Epithelial cell of prostate (primary cell): Measurements from ENCODE around the gene EPC2.
"Not testable (repeated sequence)": the region's sequence is repeated elsewhere in the genome, so short reads cannot be mapped to it uniquely, and the experiment has no call there.

Experiments used
- DNase-seq: peaks from one replicate; pipeline ENCODE4 v3.0.0-alpha.2; 2011; ENCODE audit warnings: low read depth, low spot score
- H3K27ac ChIP-seq: fragments of 450-650 bp; 2 replicates; pipeline ENCODE4 v1.5.1; 2017; ENCODE audit warnings: mild to moderate bottlenecking

Gene EPC2

DNA sequence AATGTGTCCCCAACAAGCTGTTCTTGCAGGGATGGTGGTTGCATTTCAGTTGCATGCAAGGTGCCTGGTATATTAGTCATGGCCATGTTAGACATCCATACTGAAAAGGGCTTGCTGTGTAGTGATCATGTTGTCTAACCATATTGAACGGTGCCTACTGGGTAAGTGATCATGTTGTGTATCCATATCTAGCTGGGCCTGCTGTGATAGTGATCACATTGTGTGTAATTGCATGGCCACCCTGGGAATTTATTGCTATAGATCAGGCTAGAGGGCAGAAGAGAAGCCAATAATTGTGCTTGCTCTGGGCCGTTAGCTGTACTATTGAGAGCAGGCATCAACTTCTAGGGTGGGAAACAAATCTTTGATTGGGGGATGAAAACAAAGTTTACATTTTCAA is 9.8 kb upstream of the EPC2 start:
- no peak for DNase-seq
- H3K27ac ChIP-seq = no peak overlapping the region

DNA sequence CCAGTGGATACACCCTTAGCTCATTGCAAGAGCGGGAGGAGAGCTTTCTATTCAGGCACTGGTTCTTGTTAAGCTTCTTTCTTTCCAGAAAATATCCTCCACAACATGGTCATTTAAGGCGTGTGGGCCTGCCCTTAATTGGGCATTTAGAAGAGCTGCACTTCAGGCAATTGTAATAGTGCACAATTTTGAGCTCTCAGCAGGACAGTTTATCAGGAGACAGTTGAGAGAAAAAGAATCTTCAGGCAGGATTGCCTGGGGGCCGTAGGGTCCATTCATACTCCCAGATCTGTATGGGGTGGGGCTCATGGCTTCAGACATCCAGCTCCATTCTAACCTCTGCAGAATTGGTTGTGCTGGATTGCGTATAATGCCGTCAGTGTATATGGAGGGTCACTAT is 6.0 kb upstream of the EPC2 start:
- no peak overlapping the region for H3K27ac ChIP-seq
- DNase-seq = no peak

DNA sequence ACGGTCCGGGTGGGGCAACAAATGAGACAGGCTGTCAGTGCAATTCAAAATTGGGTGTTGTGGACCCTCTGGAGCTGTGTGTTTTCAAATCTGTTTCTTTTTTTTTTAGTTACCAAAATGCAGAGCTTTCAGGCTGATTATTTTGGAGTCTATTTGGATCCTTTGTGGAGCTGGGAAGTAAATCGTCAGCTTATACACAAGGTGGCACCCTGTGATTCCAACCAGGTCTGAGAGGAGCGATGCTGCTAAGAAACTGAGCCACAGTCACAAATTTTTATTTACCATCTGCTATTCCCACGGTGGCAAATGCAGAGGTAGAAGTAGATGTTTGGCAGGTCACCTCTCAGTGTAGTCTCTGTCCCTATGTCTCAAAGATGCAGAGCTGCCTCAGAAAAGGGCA is 3.8 kb upstream of the EPC2 start:
- no peak overlapping the region for H3K27ac ChIP-seq
- DNase-seq = no peak

DNA sequence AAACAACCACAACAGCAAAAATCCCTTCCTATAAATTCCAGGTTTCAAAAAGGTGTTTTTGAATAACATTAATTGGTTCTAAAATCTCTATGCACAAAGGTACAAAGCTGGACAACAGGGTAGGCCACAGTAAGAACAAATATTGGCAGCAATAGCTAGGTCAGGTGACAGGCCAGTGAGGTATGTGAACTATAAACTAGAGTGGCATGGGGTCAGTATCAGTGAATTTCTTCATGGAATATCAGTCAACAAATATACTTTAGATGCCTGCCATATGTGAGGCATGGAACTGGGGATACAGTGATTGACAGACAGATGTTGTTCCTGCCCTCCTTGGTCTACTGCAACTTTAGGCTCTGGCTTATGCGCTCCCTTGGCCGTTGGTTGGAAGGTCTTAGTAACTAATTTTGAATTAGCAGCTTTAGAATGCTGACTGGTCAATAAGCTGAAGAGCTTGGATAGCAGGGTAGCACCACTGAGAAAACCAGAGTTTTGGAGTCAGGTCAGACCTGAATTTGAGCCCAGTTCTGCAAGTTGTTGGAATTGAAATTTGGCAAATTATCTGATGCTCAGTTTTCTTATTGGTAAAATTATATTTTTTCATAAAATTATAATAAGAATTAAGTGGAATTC is 2.3 kb upstream of the EPC2 start:
- no peak for DNase-seq
- no peak overlapping the region for H3K27ac ChIP-seq

DNA sequence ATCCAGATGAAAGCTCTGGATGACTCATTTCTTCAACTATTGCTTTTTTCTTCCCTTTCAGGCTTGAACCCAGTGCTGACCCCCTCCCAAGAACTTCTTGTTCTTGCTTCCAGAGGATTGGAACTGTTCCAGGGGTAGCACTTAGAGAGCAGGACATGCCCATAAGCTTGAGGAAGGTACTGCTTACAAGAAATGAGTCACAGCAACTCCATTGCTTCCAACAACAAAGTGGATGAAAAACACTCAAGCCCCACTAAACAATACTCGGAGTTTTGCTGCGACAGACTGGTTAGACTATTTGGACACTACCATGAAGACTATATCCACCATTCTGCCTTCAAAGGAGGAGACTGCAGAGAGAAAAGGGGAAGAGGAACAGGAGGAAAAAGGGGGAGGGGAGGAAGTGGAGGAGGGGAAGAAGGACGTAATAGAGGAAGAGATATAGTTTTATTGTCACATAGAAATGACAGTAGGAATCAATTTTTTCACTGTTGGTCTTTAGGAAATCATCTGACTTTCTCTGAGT is 1.6 kb upstream of the EPC2 start:
- DNase-seq = no peak
- H3K27ac ChIP-seq = no peak overlapping the region

DNA sequence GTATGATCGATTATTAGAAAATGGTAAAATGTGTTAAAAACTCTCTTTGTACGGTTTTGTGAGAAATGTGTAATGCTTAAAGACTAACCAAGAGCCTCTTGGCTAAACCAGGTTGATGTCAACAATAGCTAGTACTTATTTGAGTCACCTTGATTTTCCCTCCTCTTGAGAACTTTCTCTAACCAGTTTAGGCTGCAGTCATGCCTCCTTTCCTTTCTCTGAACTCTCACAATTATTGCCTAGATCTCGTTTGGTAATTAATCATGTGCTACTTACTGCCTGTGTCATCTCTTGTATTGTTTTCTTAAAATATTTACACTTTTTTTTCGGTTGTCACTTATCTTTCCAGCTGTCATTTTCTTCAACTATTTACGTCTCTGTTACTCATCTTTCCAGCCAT is 1.1 kb upstream of the EPC2 start:
- no peak for DNase-seq
- H3K27ac ChIP-seq = no peak overlapping the region

DNA sequence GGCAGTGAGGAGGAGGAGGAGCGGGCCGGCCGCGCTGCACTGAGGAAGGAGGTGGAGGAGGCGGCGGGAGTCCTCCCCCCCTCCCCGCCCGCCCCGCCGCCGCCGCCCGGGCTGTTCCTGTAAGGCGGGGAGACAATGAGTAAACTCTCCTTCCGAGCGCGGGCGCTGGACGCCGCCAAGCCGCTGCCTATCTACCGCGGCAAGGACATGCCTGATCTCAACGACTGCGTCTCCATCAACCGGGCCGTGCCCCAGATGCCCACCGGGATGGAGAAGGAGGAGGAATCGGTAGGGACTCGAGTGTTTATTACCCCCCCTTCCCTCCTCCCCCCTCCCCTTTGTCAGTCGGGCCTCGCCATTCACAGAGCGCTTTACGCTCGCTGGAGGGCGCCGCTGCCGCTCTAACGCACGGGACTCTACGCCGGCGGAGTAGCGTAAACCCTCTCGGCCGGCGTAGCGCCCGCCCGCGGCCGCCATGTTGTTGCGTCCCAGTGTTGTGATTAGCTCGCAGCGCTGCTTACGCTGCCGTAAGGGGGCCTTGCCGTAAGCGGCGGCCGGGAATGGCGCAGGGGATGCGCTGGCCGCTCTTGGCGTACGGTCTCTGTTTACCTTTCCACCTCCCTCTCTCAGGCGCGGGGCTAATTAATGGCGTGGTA is 460 bp downstream of the EPC2 start:
- DNase-seq = peak; percentile 60
- peak overlapping the region; percentile 92 for H3K27ac ChIP-seq

DNA sequence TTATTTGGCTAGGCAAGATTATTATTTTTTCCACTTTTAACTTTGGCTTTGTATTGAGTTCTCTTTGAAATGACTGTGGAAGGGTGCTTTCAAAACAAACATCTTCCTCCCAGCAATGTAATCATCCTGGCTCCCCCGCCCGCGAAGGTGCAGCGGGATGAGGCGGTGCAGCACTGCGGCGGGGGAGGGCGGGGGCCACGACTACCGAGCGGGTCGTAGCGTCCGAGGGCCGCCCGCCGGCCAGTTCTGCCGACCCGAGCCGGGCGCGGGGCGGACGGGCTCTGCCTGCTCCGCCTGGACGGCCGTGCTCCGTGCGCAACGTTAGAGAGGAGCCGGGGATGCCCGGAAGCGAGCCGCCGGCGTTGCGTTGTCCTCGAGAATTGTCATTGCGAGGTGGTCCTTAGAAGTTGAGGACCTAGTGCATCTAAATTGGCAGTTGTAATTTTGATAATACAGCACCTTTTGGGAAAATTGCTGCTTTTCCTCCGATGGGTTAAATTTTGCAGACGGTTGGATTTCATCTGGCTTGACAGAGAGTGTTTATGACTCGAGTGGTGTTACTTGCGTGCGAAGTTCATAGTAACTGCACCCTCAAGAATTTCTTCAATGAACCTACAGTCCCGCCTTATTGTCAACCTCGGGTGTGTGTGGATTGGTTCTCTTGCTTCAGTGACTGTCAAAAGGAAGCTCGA is 1.1 kb downstream of the EPC2 start:
- DNase-seq = peak; percentile 77
- peak overlapping the region; percentile 92 for H3K27ac ChIP-seq

DNA sequence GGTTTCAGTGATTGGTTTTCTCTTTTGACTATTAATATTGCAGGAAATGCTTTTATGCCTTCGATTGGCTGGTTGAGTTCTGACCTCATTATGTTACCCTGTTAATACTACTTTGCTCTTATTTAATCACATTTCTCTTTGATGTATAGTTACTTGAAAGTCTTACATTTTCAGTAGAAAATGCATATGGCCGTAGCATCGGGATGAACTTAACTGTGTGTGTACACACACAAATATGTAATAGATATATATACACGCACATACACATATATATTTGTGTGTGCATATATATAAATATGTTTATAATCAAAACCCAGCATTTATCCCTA is 1.6 kb downstream of the EPC2 start:
- no peak for DNase-seq
- peak overlapping the region; percentile 92 for H3K27ac ChIP-seq

DNA sequence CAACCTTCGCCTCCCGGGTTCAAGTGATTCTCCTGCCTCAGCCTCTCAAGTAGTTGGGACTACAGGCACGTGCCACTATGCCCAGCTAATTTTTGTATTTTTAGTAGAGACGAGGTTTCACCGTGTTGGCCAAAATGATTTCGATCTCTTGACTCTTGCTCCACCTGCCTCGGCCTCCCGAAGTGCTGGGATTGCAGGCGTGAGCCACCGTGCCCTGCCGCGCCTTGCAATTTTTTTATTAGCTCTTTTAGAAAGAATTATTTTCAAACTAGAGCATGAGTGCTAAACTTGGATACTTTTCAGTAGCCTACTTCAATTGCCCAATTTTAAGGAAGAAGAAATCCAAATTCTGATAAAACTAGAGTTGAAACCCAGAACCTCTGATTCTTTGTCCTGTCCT is 3.2 kb downstream of the EPC2 start:
- not testable (repeated sequence) for DNase-seq, H3K27ac ChIP-seq

DNA sequence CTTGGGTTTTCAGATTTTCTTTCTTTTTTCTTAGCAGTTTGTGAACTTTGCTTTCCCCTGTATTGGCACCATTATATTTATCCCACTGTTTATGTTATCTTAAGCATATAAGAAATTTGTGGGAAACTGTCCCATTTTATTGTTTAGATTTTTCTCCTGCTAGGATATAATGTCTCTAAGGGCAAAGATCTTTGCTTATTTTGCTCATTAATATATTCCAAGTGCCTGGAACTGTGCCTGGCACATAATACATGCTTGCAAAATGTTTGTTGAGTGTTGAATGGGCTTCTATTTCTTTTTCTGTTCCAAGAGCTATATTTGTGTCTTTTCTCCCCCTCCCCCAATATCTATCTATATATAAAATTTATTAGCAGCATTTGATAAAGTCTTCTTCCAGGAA is 5.4 kb downstream of the EPC2 start:
- H3K27ac ChIP-seq = no peak overlapping the region
- no peak for DNase-seq

DNA sequence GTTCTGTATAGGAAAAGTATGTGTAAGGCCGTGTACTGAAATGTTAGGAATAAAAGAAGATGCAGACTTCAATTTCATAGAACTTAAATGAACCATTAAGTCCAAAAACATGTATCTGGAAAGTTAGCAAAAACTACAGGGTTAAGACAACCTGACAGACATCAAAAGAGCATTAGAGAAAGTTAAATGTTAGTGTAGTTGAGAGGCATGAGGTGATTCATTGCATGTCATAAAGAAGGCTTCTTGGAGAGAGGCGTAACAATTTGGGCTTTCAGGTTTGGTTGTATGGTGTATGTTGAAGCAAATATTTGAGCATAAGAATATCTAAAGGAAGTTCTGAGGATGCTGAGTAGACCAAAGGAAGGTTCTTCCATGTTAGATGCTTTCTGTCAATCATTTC is 6.3 kb downstream of the EPC2 start:
- H3K27ac ChIP-seq = no peak overlapping the region
- no peak for DNase-seq

DNA sequence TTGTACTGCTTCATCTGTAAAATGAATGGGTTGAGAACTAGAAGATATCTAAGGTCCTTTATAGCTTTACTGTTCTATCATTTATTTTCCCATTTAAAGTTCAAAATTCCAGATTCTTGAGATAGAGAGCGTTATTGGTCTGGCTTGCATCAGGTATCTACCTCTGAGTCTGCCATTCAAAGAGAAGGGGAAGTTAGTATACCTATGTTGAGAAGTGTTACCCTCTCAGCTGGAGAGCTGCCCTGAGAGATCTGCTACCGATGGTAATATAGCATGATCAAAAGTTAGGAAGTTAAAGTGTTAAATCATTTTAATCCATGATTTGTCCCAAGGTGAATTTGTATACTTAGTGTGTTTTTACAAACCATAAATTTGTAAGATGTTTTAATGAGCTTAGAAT is 7.4 kb downstream of the EPC2 start:
- H3K27ac ChIP-seq = no peak overlapping the region
- no peak for DNase-seq

DNA sequence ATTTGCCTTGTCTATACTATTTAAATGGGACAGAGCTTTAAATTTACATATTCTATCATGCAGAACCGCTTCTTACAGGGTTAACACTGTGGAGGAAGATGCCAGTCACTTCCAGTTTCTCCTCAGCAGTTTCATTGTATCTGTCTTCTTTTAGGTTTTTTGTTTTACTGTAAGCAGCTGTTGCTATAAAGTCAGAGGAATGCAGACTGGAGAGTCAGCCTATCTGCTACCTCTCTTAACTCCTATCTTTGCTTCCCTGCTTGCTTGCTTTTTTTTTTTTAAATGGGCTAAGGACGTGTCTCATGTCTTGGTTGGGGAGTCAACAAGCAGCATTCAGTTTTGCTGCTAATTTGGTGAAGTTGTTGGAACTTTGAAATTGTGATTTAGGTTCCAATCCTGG is 8.9 kb downstream of the EPC2 start:
- no peak overlapping the region for H3K27ac ChIP-seq
- DNase-seq = no peak

DNA sequence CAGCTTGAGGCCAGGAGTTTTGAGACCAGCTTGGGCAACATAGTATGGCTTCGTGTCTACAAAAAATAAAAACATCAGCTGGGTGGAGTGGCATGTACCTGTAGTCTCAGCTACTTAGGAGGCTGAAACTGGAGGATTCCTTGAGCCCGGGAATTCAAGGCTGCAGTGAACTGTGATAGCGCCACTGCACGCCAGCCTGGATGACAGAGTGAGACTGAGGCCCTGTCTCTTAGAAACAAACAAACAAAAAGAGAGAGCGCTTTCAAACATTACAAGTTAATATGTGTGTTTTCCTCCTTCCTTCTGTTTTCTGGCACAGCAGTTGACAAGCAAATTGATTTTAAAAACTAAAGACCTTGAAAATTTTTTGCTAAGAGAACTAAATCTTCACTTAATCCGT is 9.9 kb downstream of the EPC2 start:
- H3K27ac ChIP-seq = no peak overlapping the region
- DNase-seq = no peak

DNA sequence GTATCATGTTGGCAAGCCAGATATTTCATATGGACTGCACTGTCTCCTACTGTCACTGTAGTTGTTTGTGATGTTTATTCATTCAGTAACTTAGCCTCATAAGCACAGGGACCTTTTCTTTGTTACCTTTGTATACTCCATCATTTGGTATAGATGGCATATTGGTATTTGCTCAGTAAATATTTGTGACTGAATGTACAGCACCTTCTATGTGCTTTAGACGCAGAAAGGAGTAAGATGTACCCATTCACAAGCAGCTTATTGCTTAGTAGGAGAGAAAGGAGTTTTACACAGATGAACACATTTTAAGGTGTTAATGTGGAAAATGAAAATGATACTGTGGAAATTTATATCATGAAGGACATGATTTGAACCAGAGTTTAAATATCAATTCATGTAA is 12.0 kb downstream of the EPC2 start:
- no peak for DNase-seq

DNA sequence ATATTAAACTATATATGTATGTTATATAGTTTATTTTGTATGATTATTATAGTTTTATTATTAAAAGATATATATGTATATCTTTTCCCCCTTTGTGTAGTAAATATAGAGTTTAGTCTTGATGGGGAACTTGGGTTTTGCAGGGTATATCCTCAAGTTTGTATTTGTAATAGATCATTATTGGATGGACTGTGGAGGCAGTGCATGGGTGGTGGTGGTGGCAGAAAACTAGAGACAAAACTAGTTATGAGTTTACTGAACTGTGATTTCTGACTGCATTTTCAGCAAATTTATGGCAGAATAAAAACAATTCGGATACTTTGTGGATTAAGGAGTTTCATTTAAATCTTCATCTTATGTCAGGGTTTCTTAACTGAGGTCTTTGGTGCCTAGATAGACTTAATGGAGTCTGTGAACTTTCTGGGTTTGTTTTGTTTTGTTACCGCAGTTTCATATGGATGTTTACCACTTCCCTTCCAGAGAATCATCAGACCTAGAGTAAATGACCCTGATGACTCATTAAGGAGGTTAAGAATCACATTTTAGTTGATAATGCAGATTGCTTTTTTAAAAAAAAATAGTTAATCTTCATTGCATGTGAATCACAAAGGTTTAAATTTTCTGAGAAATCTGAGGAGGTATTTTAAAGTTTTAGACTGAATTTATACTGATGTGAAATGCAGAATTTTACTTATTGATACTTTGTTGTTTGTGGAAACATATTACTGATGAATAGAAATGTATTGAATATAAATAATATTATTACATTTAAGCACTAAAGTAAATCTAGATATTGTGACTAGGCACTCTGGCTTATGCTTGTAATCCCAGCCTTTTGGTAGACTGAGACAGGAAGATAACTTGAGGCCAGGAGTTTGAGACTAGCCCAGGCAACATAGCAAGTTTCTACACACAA is 14.5 kb downstream of the EPC2 start:
- H3K27ac ChIP-seq = no peak overlapping the region
- no peak for DNase-seq

More for the DNA sequence above, 12.0 kb downstream of the EPC2 start:
- no peak overlapping the region for H3K27ac ChIP-seq

DNA sequence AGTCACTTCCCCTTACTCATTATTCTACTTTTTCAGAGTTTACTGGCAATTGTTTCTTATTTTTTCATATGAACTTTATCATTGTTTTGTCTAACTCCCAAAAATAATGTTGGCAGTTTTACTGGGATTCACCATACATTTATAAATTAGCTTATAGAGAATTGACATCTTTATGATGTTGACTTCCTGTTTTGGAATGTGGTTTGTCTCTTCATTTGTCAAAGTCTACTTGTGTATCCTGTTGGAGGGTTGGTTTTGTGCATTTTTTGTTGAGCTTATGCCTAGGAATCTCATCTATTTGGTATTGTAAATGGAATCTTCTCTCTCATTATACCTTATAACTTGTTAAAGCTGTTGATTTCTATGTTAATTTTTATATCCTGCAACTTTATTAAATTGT is 16.4 kb downstream of the EPC2 start:
- DNase-seq = no peak
- H3K27ac ChIP-seq = no peak overlapping the region

DNA sequence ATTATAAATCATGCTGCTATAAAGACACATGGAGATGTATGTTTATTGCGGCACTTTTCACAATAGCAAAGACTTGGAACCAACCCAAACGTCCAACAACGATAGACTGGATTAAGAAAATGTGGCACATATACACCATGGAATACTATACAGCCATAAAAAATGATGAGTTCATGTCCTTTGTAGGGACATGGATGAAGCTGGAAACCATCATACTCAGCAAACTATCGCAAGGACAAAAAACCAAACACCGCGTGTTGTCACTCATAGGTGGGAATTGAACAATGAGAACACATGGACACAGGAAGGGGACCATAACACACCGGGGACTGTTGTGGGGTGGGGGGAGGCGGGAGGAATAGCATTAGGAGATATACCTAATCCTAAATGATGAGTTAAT is 17.8 kb downstream of the EPC2 start:
- H3K27ac ChIP-seq, DNase-seq: not testable (repeated sequence)

DNA sequence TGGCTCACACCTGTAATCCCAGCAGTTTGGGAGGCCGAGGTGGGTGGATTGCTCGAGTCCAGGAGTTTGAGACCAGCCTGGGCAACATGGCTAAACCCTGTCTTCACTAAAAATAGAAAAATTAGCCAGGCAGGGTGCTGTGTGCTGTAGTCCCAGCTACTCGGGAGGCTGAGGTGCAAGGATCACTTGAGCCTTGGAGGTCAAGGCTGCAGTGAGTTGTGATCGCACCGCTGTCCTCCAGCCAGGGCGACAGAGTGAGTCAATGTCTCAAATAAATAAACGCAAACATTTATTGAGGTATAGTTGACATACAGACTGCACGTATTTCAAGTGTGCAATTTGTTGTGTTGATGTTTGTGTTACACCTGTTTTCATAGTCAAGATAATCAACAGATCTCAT is 19.7 kb downstream of the EPC2 start:
- H3K27ac ChIP-seq = no peak overlapping the region

DNA sequence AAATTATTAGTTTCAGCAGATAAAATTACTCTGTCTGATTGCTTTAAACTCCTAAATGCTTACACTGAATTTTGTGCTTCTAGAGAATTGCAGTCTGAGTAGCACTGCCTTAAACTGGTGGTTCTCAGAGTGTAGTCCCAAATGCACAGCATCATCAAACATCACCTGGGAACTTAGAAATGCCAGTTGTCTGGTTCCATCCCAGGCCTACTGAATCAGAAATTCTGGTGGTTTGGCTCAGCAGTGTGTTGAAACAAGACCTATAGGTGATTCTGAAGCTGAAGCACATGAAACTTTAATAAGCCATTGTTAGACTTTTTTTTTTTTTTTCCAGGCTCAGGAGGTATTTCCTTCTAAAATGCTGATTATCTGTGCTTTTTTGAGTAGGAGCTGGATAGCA is 22.0 kb downstream of the EPC2 start:
- no peak for DNase-seq
- H3K27ac ChIP-seq = no peak overlapping the region

More for the DNA sequence above, 19.7 kb downstream of the EPC2 start:
- DNase-seq = no peak
